ENCODE measurements around the gene SMIM43.

Gene SMIM43

GRCh38 chr4:121764702-121765367 is at the start of gene SMIM43:
Gene SMIM43 (minus strand): TSS chr4:121765164. CDS start chr4:121765105, 59 bp downstream.
- peak; percentile 23 to 30 for DNase-seq

- no peak for DNase-seq
Observed at GRCh38 chr4:121814756-121815155, 49.8 kb upstream of the SMIM43 start.

DNA sequence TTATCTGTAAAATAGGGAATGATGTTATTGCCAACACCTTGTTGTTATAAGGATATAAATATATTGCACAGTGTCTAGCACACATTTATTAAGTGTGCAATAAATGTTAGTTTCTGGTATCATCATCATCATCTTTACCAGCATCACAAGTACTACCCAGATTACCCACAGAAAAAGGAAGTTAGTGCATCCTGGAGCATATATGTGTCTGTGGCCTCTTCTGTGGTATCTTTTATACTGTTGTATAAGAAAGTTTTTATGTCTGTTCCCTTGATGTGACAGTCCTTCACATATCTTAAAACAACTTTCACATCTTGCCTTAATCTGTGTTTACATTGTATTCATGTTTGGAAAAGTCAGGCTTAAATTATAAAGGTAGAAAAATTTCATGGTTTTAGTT is 46.2 kb upstream of the SMIM43 start:
- no peak for DNase-seq

GRCh38 chr4:121806411-121806810 is 41.4 kb upstream of the SMIM43 start:
- DNase-seq = no peak

DNA sequence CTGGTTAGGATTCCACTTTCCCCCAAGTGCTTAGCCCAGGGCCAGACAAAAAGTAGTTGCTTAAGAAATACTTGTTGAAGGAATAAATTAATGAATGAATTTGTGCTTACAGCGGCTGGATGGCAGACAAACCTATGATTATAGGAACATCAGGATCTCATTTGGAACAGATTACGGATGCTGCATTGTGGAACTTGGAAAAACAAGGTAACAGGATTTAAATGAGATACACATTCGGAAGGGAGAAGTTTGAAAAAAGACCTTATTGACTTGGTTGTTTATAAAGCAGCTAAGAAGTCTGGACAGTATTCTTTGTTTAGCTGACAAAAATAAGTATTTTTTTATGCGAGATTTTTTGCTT is 36.7 kb upstream of the SMIM43 start:
- DNase-seq = no peak

DNA sequence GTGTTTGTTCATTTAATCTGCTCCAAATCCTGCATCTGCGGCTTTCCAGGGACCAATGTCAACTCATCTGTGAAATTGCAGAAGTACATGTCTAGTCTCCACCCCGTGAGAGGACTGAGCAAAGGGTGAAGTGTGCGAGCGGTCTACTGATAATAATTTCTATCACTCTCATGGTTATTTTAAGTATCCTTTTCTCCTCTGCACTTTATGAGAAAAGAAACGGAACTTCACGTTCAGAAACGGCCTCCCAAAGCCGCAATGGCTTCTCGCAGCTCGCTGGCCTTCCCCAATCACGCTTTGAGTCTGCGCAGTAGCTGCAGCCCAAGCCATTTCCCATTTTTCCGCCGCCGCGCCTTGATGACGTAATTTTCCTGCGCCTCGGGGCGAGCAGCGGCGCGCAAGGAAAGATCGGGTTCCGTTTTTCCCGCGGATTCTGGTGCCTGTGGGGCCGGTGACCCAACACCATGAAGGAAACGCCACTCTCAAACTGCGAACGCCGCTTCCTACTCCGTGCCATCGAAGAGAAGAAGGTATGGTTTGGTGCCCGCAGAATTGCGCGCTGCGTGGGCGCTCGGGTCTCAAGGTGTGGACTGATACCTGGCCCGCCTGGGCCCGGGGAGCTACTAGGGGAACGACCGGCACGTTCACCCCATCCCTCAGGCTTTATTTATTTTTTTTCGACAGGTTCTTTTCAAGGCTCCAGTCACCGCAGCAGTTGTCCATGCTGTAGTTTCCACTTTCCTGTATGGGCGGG is 36.2 kb upstream of the SMIM43 start, which contains the start of gene EXOSC9:
EXOSC9 (plus strand) TSS at position 363 of the 754 bp plus-strand sequence; CDS start at position 465, 102 bp downstream.
- DNase-seq = peak; percentile 97 to 99

GRCh38 chr4:121800638-121800960 is 35.6 kb upstream of the SMIM43 start:
- DNase-seq = no peak

- no peak for DNase-seq
Observed at GRCh38 chr4:121799867-121800501, 35.0 kb upstream of the SMIM43 start.

- DNase-seq = no peak
Observed at GRCh38 chr4:121799208-121799823, 34.4 kb upstream of the SMIM43 start.

GRCh38 chr4:121796283-121796682 is 31.3 kb upstream of the SMIM43 start:
- DNase-seq = no peak

DNA sequence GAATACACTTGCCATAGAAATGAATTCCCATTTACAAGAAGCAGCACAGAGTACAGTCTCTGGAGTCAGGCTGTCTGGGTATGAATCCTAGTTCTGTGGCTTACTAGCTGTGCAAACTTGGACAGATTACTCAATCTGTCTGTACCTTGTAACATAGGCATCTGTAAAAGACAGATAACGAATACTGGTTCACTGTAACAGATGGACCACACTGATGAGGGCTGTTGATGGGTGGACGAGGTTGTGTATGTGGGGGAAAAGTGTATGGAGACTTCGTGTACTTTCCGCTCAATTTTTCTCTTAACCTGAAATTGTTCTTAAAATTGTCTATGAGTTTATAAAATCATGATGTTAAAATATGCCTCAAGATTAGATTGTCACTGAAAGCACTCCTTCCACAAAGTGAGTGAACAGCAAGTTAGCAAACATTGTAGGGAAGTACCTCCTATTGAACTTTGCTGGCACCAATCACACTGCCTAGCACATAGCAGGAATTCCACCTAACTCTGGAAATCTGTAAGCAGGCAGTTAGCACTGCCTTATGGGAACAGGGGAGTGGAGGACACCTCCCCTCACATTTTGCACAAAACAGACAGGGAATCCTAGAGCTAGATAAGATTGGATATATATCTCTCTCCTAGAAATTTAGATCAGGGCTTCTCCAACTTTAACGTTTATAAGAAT is 29.7 kb upstream of the SMIM43 start:
- no peak for DNase-seq

DNA sequence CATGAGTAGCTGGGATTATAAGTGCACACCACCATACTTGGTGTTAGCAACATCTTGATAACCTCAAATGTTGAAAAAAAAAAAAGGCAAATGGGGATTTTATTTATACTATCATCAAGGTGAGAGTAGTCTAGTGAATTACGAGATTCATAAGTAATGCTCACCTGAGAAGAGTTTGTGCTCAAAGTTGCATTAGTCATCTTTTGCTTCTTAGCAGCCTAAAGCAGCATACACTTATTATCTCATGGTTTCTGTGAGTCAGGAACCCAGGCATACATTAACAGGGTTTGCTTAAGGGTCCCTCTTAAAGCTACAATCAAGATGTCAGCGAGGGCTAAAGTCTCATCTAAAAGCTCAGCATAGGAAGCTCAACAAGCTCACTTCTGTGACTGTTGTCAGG is 28.0 kb upstream of the SMIM43 start:
- DNase-seq = no peak

DNA sequence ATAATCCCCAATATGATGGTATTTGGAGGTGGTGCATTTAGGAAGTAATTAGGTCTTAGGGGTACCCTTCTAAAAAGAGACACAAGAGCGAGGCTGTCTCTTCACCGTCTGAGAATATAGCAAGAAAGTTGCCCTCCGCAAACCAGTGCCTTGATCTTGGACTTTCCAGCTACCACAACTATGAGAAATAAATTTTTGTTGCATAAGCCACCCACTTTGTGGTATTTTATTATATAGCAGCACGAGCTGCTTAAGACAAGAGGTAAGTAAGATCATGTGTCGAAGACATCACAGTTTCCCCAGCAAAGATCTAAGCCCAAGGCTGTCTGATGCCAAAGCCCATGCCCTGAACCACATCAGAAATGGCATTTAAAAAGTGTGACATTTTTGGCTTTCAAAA is 26.5 kb upstream of the SMIM43 start:
- no peak for DNase-seq

GRCh38 chr4:121790976-121791375 is 26.0 kb upstream of the SMIM43 start:
- DNase-seq = no peak

DNA sequence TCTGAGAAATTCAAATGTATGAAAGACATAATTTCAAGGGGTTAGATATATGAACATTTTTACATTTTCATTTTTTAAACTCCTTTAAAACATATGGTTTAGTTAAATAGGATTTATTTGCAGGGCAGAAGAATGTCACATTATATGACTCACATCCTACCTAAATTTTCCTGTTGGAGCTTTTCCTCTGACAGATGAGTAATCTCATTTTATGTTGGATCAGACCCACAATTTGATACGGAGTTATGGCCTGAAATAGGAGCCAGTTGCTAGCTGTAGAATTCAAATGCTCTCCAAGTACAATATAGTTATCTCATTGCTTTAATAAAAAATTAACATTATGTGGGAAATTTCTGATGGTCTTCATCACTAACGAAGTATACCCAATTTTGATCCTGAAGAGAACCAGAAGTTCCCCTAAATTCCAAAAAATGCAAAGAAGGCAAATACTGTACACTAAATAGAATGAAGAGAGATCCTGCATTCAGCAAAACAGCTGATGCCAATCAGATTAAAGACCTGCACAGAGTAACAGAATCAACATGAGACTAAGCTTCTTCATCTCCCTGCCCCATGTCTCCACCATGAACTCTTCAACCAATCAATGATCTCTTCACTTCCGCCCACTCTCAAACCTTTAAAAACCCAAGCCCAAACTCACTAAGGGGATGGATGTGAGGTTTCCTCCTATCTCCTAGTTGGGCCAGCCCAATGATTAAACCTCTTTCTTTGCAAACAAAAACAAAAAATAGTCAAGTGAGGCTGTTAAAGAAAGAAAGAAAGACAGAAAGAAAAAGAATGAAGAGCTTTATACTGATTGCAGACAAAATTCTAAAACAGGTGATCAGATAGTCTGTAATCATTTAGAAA is 25.2 kb upstream of the SMIM43 start:
- no peak for DNase-seq

DNA sequence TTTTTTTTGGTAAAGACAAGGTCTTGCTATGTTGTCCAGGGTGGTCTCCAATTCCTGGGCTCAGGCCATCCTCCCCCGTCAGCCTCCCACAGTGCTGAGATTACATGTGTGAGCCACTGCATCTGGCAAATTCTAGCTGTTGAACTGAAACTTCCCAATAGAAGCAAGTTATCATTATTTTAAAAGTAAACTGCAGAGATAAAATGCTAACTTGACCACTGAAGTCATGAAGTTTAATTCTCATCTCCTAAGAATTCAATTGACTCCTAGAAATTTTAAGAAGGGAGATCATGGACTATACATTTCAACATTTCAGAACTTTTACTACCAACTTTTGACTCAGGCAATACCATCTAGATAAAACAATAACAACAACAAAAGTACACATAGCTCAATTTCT is 24.5 kb upstream of the SMIM43 start:
- no peak for DNase-seq

DNA sequence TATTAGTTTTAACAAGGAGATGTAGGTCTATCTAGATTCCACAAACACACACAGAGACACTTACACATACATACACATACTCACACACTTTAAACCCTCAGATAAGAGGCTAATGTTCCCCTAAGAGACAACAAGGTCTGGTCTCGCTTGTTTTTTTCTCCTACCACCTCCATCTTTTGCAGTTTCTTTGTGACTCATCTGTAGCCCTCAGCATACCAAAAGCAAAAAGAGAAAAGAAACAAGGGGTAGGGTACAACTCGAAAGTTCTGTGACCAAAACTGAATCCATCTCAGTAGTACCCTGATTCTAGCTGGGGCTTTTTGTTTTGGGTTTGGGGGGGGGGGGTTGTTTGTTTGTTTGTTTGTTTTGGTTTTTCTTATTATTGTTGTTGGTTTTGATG is 23.9 kb upstream of the SMIM43 start:
- no peak for DNase-seq

- no peak for DNase-seq
Observed at GRCh38 chr4:121786221-121786620, 21.3 kb upstream of the SMIM43 start.

DNA sequence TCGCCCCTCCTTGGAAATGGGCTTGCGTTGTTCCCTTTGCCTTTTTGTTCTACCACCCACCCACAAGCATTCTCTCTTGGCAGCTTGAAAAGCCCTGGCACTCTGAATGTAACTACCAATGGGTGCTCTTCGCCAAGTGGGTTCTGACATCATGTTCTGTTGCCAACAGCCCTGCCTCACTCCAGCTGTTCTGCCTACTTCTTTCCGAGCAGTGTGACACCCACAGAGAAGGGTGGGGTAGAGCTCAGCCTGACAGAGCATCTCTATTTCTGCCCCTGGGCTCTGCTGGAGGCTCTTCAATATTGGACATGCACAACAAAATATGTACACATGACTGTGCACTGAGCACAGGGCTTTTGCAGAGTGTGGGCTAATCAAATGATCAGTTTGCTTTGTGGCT is 20.5 kb upstream of the SMIM43 start:
- DNase-seq = no peak

- no peak for DNase-seq
Observed at GRCh38 chr4:121784975-121785374, 20.0 kb upstream of the SMIM43 start.

DNA sequence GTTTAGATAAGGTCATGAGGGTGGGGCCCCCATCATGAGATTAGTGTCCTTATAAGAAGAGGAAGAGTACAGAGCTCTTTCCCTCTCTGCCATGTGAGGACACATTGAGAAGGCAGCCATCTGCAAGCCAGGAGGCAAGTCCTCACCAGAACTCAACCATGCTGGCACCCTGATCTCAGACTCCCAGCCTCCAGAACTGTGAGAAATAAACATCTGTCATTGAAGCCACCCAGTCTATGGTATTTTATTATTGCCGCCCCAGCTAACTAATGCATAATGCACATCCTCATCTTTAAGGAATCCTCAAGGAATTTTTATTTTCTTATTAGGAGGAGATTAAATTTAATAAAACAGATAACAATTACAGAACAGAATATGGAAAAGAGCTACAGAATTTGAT is 19.4 kb upstream of the SMIM43 start:
- DNase-seq = no peak

DNA sequence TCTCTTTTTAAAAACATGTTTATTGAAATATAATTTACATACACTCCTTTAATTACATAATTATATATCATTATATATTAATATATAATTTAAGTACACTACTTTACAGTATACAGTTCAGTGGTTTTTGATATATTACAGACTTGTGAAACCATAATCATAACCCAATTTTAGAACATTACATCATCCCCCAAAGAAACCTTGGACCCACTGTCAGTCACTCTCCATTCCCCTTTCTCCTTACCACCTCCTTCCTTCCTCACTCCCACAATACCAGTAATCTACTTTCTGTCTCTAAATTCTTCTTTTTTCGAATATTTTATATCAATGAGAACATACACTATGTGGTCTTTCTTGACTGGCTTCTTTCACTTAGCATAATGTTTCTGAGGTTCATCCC is 18.2 kb upstream of the SMIM43 start:
- DNase-seq = no peak

All from activated T-cell treated with anti-CD3 and anti-CD28 coated beads, Interleukin-2, amount 50 U/mL, for 48 hours (primary cell).